ENCODE results near the gene RELA. TPM values are rescaled to one million over a fixed set of nuclear protein-coding genes. Genes with fewer than 3 reads are reported as not detected.

Gene RELA
- total and polyA plus RNA-seq, 10 of the 15 experiments (the other 5 are each of a cell fraction or from before 2014, with no cell fraction given): 5.1 to 56.4 (median 34.2) TPM

- ATAC-seq: no peak
- no peak for FAIRE-seq
- ChIA-PET CTCF (interaction anchor here (0.5 to 3.1 kb wide), 13 partner anchors 10 to 143 kb away, joined by 3 to 26 read pairs (median 7); partner anchors contain the start of genes KAT5, PCNX3 and SIPA1), POLR2A (interaction anchor here (1.2 to 1.8 kb wide), 1 partner anchor 11 kb away, joined by 3 to 7 read pairs; the partner anchor contains the start of gene SIPA1), SMC1A (ENCODE audit: uncharacterized antibody, unreplicated experiment) (interaction anchor here (0.8 to 2.6 kb wide), 3 partner anchors 26 to 64 kb away, joined by 3 to 14 read pairs (median 3); no protein-coding TSS in a partner anchor), RAD21 (ENCODE audit: unreplicated experiment) (interaction anchor here (1.3 to 1.8 kb wide), 6 partner anchors 26 to 142 kb away, joined by 3 to 15 read pairs (median 5); no protein-coding TSS in a partner anchor)
- in situ Hi-C loops (cut with MboI): no loop called here
- Histone ChIP-seq H3K36me3 (ENCODE audit: control insufficient read depth in 2 of 2, insufficient read depth in 2 of 2, low read length in 1 of 2) (peaks cover 28 to 42% of the 10 kb centered on the region in 2 experiments), H3K4me2 (ENCODE audit: control insufficient read depth, insufficient read depth) (no peak overlapping the region), H3K79me2 (ENCODE audit: control insufficient read depth, insufficient read depth, low read length) (no peaks in the 10 kb centered on the region), H3K4me1 (ENCODE audit: control insufficient read depth, insufficient read depth, low read length) (no peaks in the 10 kb centered on the region), H3K9me3 (replicated peaks; ENCODE audit: control insufficient read depth, insufficient read depth, low read length) (no peaks in the 10 kb centered on the region), H2AFZ (ENCODE audit: control insufficient read depth, low read depth, low read length) (no peak overlapping the region), H3K4me3 (no peak overlapping the region), H3K27ac (ENCODE audit: control insufficient read depth, insufficient read depth) (no peak overlapping the region), H3K27me3 (replicated peaks in 1 of 2; ENCODE audit: control insufficient read depth in 2 of 2, insufficient read depth in 2 of 2, low read length in 1 of 2) (no peaks in the 10 kb centered on the region), H4K20me1 (ENCODE audit: control insufficient read depth, insufficient read depth) (no peaks in the 10 kb centered on the region), H3K9ac (ENCODE audit: control insufficient read depth, insufficient read depth, low read length) (no peak overlapping the region)
- intact Hi-C loops (cut with micrococcal nuclease; ENCODE audit: unreplicated experiment): loop anchor here (5.0 kb wide), 1 partner anchor 80 kb away; no protein-coding TSS in a partner anchor
- no peak for DNase-seq (ENCODE audit: low read depth, low spot score)
- TF ChIP-seq SMARCA5 (IDR thresholded peaks at IDR 0.05): no peak
- TF ChIP-seq CBX5 (IDR thresholded peaks at IDR 0.05; ENCODE audit: low read depth): no peak
- TF ChIP-seq TBL1XR1 (IDR thresholded peaks at IDR 0.05; ENCODE audit: low read depth, low read length): no peak
- WGBS (ENCODE audit: insufficient coverage, insufficient replicate concordance, low lambda C conversion rate, missing lambda C conversion rate): 96% methylated on average over 13 of the region's 13 CpGs
- no TSS peak for BruUV-seq (replicated peaks)
Observed at GRCh38 chr11:65627202-65627601, 35.5 kb downstream of the RELA start.

- Histone ChIP-seq H3K79me2 (ENCODE audit: control insufficient read depth, insufficient read depth, low read length) (no peaks in the 10 kb centered on the region; the same call in 1 of the 2 replicates), H3K27ac (ENCODE audit: control insufficient read depth, insufficient read depth) (no peak overlapping the region), H4K20me1 (ENCODE audit: control insufficient read depth, insufficient read depth) (no peaks in the 10 kb centered on the region), H3K9ac (ENCODE audit: control insufficient read depth, insufficient read depth, low read length) (no peak overlapping the region), H3K4me1 (ENCODE audit: control insufficient read depth, insufficient read depth, low read length) (no peaks in the 10 kb centered on the region), H2AFZ (ENCODE audit: control insufficient read depth, low read depth, low read length) (no peak overlapping the region), H3K4me2 (ENCODE audit: control insufficient read depth, insufficient read depth) (no peak overlapping the region), H3K27me3 (replicated peaks in 1 of 2; ENCODE audit: control insufficient read depth in 2 of 2, insufficient read depth in 2 of 2, low read length in 1 of 2) (no peaks in the 10 kb centered on the region), H3K4me3 (no peak overlapping the region), H3K9me3 (replicated peaks; ENCODE audit: control insufficient read depth, insufficient read depth, low read length) (no peaks in the 10 kb centered on the region), H3K36me3 (ENCODE audit: control insufficient read depth in 2 of 2, insufficient read depth in 2 of 2, low read length in 1 of 2) (peaks cover 28 to 39% of the 10 kb centered on the region in 2 experiments)
- FAIRE-seq (no peak), DNase-seq (ENCODE audit: low read depth, low spot score) (no peak), ATAC-seq (peak; percentile 96)
- WGBS (ENCODE audit: insufficient coverage, insufficient replicate concordance, low lambda C conversion rate, missing lambda C conversion rate): 89% methylated on average over 30 of the region's 30 CpGs
- BruUV-seq (replicated peaks): no TSS peak
- RAD21 ChIA-PET (ENCODE audit: unreplicated experiment): interaction anchor here (0.8 to 1.9 kb wide), 14 partner anchors 10 to 144 kb away, joined by 3 to 15 read pairs (median 4); partner anchors contain the start of genes KAT5, RELA and SIPA1
- in situ Hi-C loops (cut with MboI) (no loop called here), intact Hi-C loops (cut with micrococcal nuclease; ENCODE audit: unreplicated experiment) (loop anchor here (5.0 kb wide), 1 partner anchor 82 kb away; no protein-coding TSS in a partner anchor)
- CTCF ChIA-PET: interaction anchor here (0.6 to 3.1 kb wide), 23 partner anchors 9 to 207 kb away, joined by 3 to 26 read pairs (median 5); partner anchors contain the start of genes KAT5, PCNX3, SCYL1 and SIPA1
- SMC1A ChIA-PET (ENCODE audit: uncharacterized antibody, unreplicated experiment): interaction anchor here (0.7 to 2.6 kb wide), 10 partner anchors 9 to 207 kb away, joined by 3 to 14 read pairs (median 4); partner anchors contain the start of genes KAT5 and SIPA1
- POLR2A ChIA-PET: interaction anchor here (0.7 to 1.8 kb wide), 2 partner anchors 8 to 12 kb away, joined by 3 to 7 read pairs; partner anchors contain the start of gene SIPA1
- TF ChIP-seq BRCA1 (IDR thresholded peaks at IDR 0.05; ENCODE audit: low read depth, low read length): no peak
- TF ChIP-seq ZBTB40 (IDR thresholded peaks at IDR 0.05; ENCODE audit: borderline replicate concordance): no peak
- peak; percentile 39 for TF ChIP-seq RAD21 (IDR thresholded peaks at IDR 0.05; ENCODE audit: insufficient read depth, low read depth, low read length)
- TF ChIP-seq SMARCA5 (IDR thresholded peaks at IDR 0.05): peak; percentile 68; the same call in 1 of the 2 replicates
- TF ChIP-seq HDGF (IDR thresholded peaks at IDR 0.05): peak; percentile 76
- peak; percentile 13; the same call in 1 of the 2 replicates for TF ChIP-seq RFX5 (IDR thresholded peaks at IDR 0.05; ENCODE audit: low read depth, low read length)
- TF ChIP-seq NR2F1 (conservative IDR thresholded peaks at IDR 0.05): 0 out of 2 replicates have a peak, but pooled peaks have one; percentile 10
- 0 out of 4 replicates have a peak, but pooled peaks of 1 of the 2 experiments have one; percentile 20 for TF ChIP-seq BHLHE40 (IDR thresholded peaks at IDR 0.05; ENCODE audit: borderline replicate concordance in 1 of 2, low read depth in 2 of 2, low read length in 1 of 2)
- TF ChIP-seq NBN (IDR thresholded peaks at IDR 0.05): 0 out of 2 replicates have a peak, but pooled peaks have one; percentile 28
Observed at GRCh38 chr11:65625628-65626342, 36.9 kb downstream of the RELA start.
